H1 (cell line): ENCODE data around the gene PSMC1. TPM values are rescaled to one million over a fixed set of nuclear protein-coding genes. Genes with fewer than 3 reads are reported as not detected.

Experiments
- CTCF ChIA-PET: fragments of 300-600 bp; sonication (Branson Sonifier 250); formaldehyde crosslinking; loops from one replicate; lab custom pipeline; 2021; ENCODE audit not compliant: partially characterized antibody; lab: Charles Lee
- POLR2A ChIA-PET: fragments of 300-600 bp; sonication (Branson Sonifier 250); formaldehyde crosslinking; loops from one replicate; lab custom pipeline; 2021; ENCODE audit warnings: inconsistent platforms; ENCODE audit not compliant: partially characterized antibody; lab: Charles Lee
- DNase-seq, 2 experiments: peaks; one replicate each; pipeline versions ENCODE4 v3.0.0 to v3.0.0-alpha.2; 2010 to 2022; ENCODE audit warnings: low spot score in 2 of 2, low read depth in 1 of 2, mixed read lengths in 1 of 2
- FAIRE-seq: peaks from 2 replicates; lab custom pipeline; 2011; peaks lifted over from hg19 to GRCh38; lab: Jason Lieb, UNC
- H2AFZ ChIP-seq: 2 replicates; pipeline ENCODE4 v1.8.1; 2012; ENCODE audit warnings: low read length, inconsistent platforms
- H2AK5ac ChIP-seq: 2 replicates; pipeline ENCODE4 v1.6.1; 2013; ENCODE audit warnings: low read depth, low read length
- H2BK120ac ChIP-seq: replicated peaks from 2 replicates; pipeline ENCODE3; 2013; ENCODE audit warnings: low read depth, low read length, inconsistent platforms
- H2BK12ac ChIP-seq: 2 replicates; pipeline ENCODE4 v1.6.1; 2013; ENCODE audit warnings: low read depth, low read length
- H2BK15ac ChIP-seq: 2 replicates; pipeline ENCODE4 v1.6.1; 2013; ENCODE audit warnings: low read length
- H2BK20ac ChIP-seq: 2 replicates; pipeline ENCODE4 v1.6.1; 2013; ENCODE audit warnings: low read length
- H2BK5ac ChIP-seq: 2 replicates; pipeline ENCODE4 v1.6.1; 2013; ENCODE audit warnings: low read depth, low read length
- H3K14ac ChIP-seq: 2 replicates; pipeline ENCODE4 v1.6.1; 2013; ENCODE audit warnings: inconsistent platforms; ENCODE audit not compliant: insufficient read length
- H3K18ac ChIP-seq: 2 replicates; pipeline ENCODE4 v1.6.1; 2013; ENCODE audit warnings: low read length; ENCODE audit errors: extremely low read depth
- H3K23ac ChIP-seq: 2 replicates; pipeline ENCODE4 v1.6.1; 2013; ENCODE audit warnings: inconsistent platforms; ENCODE audit not compliant: insufficient read length
- H3K23me2 ChIP-seq: 2 replicates; pipeline ENCODE4 v1.6.1; 2013; ENCODE audit warnings: low read depth, low read length
- H3K27ac ChIP-seq: 2 replicates; pipeline ENCODE4 v1.6.1; 2011; ENCODE audit warnings: low read depth, low read length, inconsistent platforms
- H3K27me3 ChIP-seq, 4 experiments: replicated peaks in 1 of 4; 1 replicate in 1 of 4; 2 replicates in 3 of 4; pipeline versions ENCODE4 v1.6.1 to v1.8.1; 2011 to 2013; ENCODE audit warnings: low read length in 3 of 4, mild to moderate bottlenecking in 3 of 4, inconsistent platforms in 2 of 4, mixed read lengths in 2 of 4, moderate library complexity in 1 of 4; ENCODE audit not compliant: control insufficient read depth in 3 of 4, insufficient read depth in 3 of 4; ENCODE audit errors: extremely low read depth in 1 of 4
- H3K36me3 ChIP-seq, 4 experiments: 2 replicates each; pipeline versions ENCODE4 v1.6.1 to v1.8.1; 2011 to 2013; ENCODE audit warnings: mild to moderate bottlenecking in 4 of 4, low read length in 3 of 4, moderate library complexity in 2 of 4, control low read depth in 1 of 4, inconsistent platforms in 1 of 4; ENCODE audit not compliant: insufficient read depth in 4 of 4, control insufficient read depth in 2 of 4
- H3K4ac ChIP-seq: replicated peaks from 2 replicates; pipeline ENCODE3; 2013; ENCODE audit warnings: low read length, low read depth, mixed read lengths, inconsistent platforms; ENCODE audit not compliant: insufficient read length
- H3K4me1 ChIP-seq, 4 experiments: replicated peaks in 1 of 4; 1 replicate in 1 of 4; 2 replicates in 3 of 4; pipeline versions ENCODE4 v1.6.1 to v1.8.1; 2011 to 2013; ENCODE audit warnings: low read length in 3 of 4, inconsistent platforms in 2 of 4, mixed read lengths in 1 of 4; ENCODE audit not compliant: insufficient read depth in 4 of 4, control insufficient read depth in 3 of 4
- H3K4me2 ChIP-seq, 2 experiments: 2 replicates each; pipeline versions ENCODE4 v1.6.1 to v1.8.1; 2011 to 2013; ENCODE audit warnings: low read depth in 2 of 2, low read length in 2 of 2, control low read depth in 1 of 2, inconsistent platforms in 1 of 2, mild to moderate bottlenecking in 1 of 2; ENCODE audit not compliant: insufficient read depth in 1 of 2
- H3K4me3 ChIP-seq, 4 experiments: fragments of 200-600, 300-600 bp in 1 of 4; sonication (generic), shearing (Covaris generic), sonication (Bioruptor Twin) in 1 of 4; 2 replicates each; pipeline versions ENCODE4 v1.5.1 to v1.8.1; 2011 to 2016; ENCODE audit warnings: low read length in 4 of 4, low read depth in 3 of 4, control low read depth in 2 of 4, inconsistent platforms in 2 of 4, mild to moderate bottlenecking in 2 of 4, mixed read lengths in 1 of 4, moderate library complexity in 1 of 4; ENCODE audit not compliant: insufficient read depth in 2 of 4; ENCODE audit errors: extremely low read depth in 1 of 4
- H3K56ac ChIP-seq: replicated peaks from 2 replicates; pipeline ENCODE3; 2013; ENCODE audit warnings: low read depth, mild to moderate bottlenecking, mixed read lengths, low read length, inconsistent platforms; ENCODE audit not compliant: insufficient read length
- H3K79me1 ChIP-seq: 2 replicates; pipeline ENCODE4 v1.6.1; 2013; ENCODE audit warnings: low read depth, low read length, control low read depth
- H3K79me2 ChIP-seq, 2 experiments: 2 replicates each; pipeline versions ENCODE4 v1.6.1 to v1.8.1; 2012 to 2013; ENCODE audit warnings: low read length in 2 of 2, mild to moderate bottlenecking in 2 of 2, inconsistent platforms in 1 of 2; ENCODE audit not compliant: insufficient read depth in 2 of 2, control insufficient read depth in 1 of 2
- H3K9ac ChIP-seq, 4 experiments: replicated peaks in 1 of 4; 1 replicate in 1 of 4; 2 replicates in 3 of 4; pipeline versions ENCODE4 v1.6.1 to v1.8.1; 2011 to 2013; ENCODE audit warnings: low read depth in 3 of 4, low read length in 3 of 4, control low read depth in 2 of 4, mild to moderate bottlenecking in 2 of 4, moderate library complexity in 2 of 4, inconsistent platforms in 1 of 4; ENCODE audit errors: extremely low read depth in 1 of 4
- H3K9me3 ChIP-seq, 2 experiments: 2 replicates each; pipeline versions ENCODE4 v1.6.1 to v1.8.1; 2012 to 2013; ENCODE audit warnings: mild to moderate bottlenecking in 2 of 2, moderate library complexity in 2 of 2, control low read depth in 1 of 2, inconsistent platforms in 1 of 2, low read depth in 1 of 2, low read length in 1 of 2, mixed read lengths in 1 of 2; ENCODE audit not compliant: insufficient read depth in 2 of 2
- H4K20me1 ChIP-seq, 2 experiments: replicated peaks in 1 of 2; 2 replicates each; pipeline versions ENCODE3 to v1.8.1; 2011 to 2013; ENCODE audit warnings: inconsistent platforms in 2 of 2, low read length in 2 of 2, mild to moderate bottlenecking in 1 of 2; ENCODE audit not compliant: insufficient read depth in 2 of 2, control insufficient read depth in 1 of 2
- H4K5ac ChIP-seq: 2 replicates; pipeline ENCODE4 v1.6.1; 2013; ENCODE audit warnings: low read length, low read depth, mixed read lengths, inconsistent platforms; ENCODE audit not compliant: insufficient read length
- H4K8ac ChIP-seq: 2 replicates; pipeline ENCODE4 v1.8.0; 2013; ENCODE audit warnings: mild to moderate bottlenecking, moderate library complexity, low read length, inconsistent platforms; ENCODE audit not compliant: insufficient read depth; ENCODE audit errors: extremely low read depth
- H4K91ac ChIP-seq: replicated peaks from 2 replicates; pipeline ENCODE3; 2013; ENCODE audit warnings: low read length, mixed read lengths, inconsistent platforms; ENCODE audit not compliant: insufficient read length
- CBX8 ChIP-seq: fragments of 300-800, 300-1000 bp; sonication (generic); IDR thresholded peaks from 2 replicates; pipeline ENCODE4 v1.7.1; 2016; ENCODE audit warnings: low read depth, low read length, borderline replicate concordance
- RAD21 ChIP-seq, 2 experiments: IDR thresholded peaks in 1 of 2; conservative IDR thresholded peaks in 1 of 2; 2 replicates each; pipeline ENCODE4 v1.6.1; 2011; ENCODE audit warnings: low read depth in 2 of 2, low read length in 2 of 2, improper control_type of control experiment in 1 of 2, inconsistent platforms in 1 of 2, mild to moderate bottlenecking in 1 of 2, moderate library complexity in 1 of 2
- WGBS, 2 experiments: shearing (Covaris generic) in 1 of 2; methylation state at CpG; one replicate each; pipeline versions ENCODE4 v1.1.6 to v1.1.7; 2013 to 2015; ENCODE audit warnings: low lambda C conversion rate in 2 of 2, mixed read lengths in 2 of 2, inconsistent platforms in 1 of 2, low coverage in 1 of 2, missing lambda C conversion rate in 1 of 2; ENCODE audit not compliant: insufficient replicate concordance in 2 of 2, insufficient coverage in 1 of 2, insufficient read length in 1 of 2; ENCODE audit errors: extremely low coverage in 1 of 2, missing lambda C conversion rate in 1 of 2; 5-methylcytosine and 5-hydroxymethylcytosine counted together
- polyA plus RNA-seq, 7 experiments: library from polyadenylated mRNA; depleted of rRNA in 3 of 7; stranded (reverse) in 5 of 7; unstranded in 2 of 7; fragments of >200 nt in 5 of 7; fragments of 200-250 nt in 2 of 7; gene quantifications; 1 replicate in 5 of 7; 2 replicates in 1 of 7; 4 replicates in 1 of 7; pipeline versions ENCODE4 v1.2.1 to v1.2.3, GENCODE V29; 2011 to 2013; ENCODE audit warnings: missing spikeins in 2 of 7, mixed read lengths in 2 of 7
- total RNA-seq: library from RNA; stranded (reverse); fragmentation: NEBNext Ultra II Directional; extraction: Animal tissue kit (Norgen Biotek cat#: 25700); gene quantifications from 2 replicates; pipeline ENCODE4 v1.2.1, GENCODE V29; 2021
- TF ChIP-seq, protein P1 (sequence below): IDR thresholded peaks from 2 replicates; pipeline ENCODE4 v1.6.1; 2012; ENCODE audit warnings: low read length, inconsistent platforms
- TF ChIP-seq, protein P2 (sequence below), 3 experiments: IDR thresholded peaks; 1 replicate in 2 of 3; 2 replicates in 1 of 3; pipeline versions ENCODE4 v1.5.1 to v1.6.1; 2011; ENCODE audit warnings: low read length in 3 of 3, mild to moderate bottlenecking in 3 of 3, inconsistent platforms in 2 of 3, low read depth in 1 of 3, moderate library complexity in 1 of 3; ENCODE audit not compliant: insufficient read depth in 1 of 3; ENCODE audit errors: control extremely low read depth in 1 of 3

The PSMC1 gene
- total and polyA plus RNA-seq, 2 of the 8 experiments (the other 6 are each of a cell fraction or from before 2014, with no cell fraction given): 46.2 to 99.6 TPM

DNA sequence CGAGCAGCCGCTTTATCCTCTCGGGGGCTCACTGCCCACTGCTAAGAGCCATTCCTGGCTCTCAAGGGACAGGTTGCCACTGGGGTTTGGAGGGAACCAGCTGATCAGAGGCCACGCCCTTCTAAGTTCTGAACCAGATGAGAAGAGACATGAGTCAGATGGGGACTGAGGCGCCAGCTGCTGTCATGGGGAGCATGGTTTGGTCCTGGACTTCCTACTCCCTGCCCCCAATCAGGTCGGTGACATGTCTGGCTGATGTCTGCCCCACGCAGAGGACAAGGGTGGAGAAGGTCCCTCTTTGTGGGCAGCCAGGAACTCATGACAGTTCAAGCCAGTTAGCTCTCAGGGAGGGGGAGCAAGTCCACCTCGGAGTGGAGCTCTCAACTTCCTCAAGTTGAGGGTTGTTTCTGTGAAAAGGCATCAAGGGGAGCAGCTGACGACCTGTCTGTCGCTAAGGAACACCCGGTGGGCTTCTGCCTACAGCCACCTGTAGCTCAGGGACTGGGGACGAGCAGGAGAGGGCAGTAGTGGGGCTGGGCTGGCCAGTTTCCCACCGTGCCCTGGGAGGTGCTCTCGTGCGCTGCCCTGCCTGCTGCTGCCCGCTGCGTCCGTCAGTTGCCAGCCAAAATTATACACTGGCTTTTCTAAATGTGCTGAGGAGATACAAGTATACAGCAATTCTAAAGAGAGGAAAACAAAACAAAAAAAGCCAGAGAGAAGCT lies 20.5 kb downstream of the PSMC1 start:
- peaks cover 0 to 3% of the 10 kb centered on the region in 2 experiments for H4K20me1 ChIP-seq
- no peak overlapping the region for H4K91ac ChIP-seq
- no peak overlapping the region for H3K14ac ChIP-seq
- no peak overlapping the region for H3K23ac ChIP-seq
- DNase-seq (no peak), FAIRE-seq (no peak)
- no peak overlapping the region for H3K18ac ChIP-seq
- 88% methylated on average over 18 of the region's 18 CpGs; no CpG with 5 or more reads in 1 of the 2 experiments for WGBS, 2 experiments
- H3K23me2 ChIP-seq: no peaks in the 10 kb centered on the region
- TF ChIP-seq CBX8 (no peak), RAD21 (IDR thresholded peaks at IDR 0.05 in 1 of 2, conservative IDR thresholded peaks at IDR 0.05 in 1 of 2; ENCODE audit: low read depth in 2 of 2, low read length in 2 of 2) (peak; percentile 50 to 65)
- TF ChIP-seq, protein P1, sequence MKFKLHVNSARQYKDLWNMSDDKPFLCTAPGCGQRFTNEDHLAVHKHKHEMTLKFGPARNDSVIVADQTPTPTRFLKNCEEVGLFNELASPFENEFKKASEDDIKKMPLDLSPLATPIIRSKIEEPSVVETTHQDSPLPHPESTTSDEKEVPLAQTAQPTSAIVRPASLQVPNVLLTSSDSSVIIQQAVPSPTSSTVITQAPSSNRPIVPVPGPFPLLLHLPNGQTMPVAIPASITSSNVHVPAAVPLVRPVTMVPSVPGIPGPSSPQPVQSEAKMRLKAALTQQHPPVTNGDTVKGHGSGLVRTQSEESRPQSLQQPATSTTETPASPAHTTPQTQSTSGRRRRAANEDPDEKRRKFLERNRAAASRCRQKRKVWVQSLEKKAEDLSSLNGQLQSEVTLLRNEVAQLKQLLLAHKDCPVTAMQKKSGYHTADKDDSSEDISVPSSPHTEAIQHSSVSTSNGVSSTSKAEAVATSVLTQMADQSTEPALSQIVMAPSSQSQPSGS: no peak
- TF ChIP-seq, protein P2, sequence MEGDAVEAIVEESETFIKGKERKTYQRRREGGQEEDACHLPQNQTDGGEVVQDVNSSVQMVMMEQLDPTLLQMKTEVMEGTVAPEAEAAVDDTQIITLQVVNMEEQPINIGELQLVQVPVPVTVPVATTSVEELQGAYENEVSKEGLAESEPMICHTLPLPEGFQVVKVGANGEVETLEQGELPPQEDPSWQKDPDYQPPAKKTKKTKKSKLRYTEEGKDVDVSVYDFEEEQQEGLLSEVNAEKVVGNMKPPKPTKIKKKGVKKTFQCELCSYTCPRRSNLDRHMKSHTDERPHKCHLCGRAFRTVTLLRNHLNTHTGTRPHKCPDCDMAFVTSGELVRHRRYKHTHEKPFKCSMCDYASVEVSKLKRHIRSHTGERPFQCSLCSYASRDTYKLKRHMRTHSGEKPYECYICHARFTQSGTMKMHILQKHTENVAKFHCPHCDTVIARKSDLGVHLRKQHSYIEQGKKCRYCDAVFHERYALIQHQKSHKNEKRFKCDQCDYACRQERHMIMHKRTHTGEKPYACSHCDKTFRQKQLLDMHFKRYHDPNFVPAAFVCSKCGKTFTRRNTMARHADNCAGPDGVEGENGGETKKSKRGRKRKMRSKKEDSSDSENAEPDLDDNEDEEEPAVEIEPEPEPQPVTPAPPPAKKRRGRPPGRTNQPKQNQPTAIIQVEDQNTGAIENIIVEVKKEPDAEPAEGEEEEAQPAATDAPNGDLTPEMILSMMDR (IDR thresholded peaks at IDR 0.05; ENCODE audit: control extremely low read depth in 1 of 3, insufficient read depth in 1 of 3, low read depth in 1 of 3, low read length in 3 of 3): peak; percentile 50 to 76 (median 57)
- H2BK5ac ChIP-seq: no peak overlapping the region
- no peak overlapping the region for H2BK15ac ChIP-seq
- H2BK12ac ChIP-seq: no peak overlapping the region
- no peak overlapping the region for H2AK5ac ChIP-seq
- no peak overlapping the region for H2AFZ ChIP-seq
- no peak overlapping the region for H3K4ac ChIP-seq
- H3K56ac ChIP-seq: no peak overlapping the region
- no peak overlapping the region for H4K5ac ChIP-seq
- CTCF ChIA-PET: interaction anchor here (0.6 to 5.2 kb wide), 16 partner anchors 10 to 751 kb away, joined by 3 to 34 read pairs (median 4); no protein-coding TSS in a partner anchor
- no peak overlapping the region for H3K9ac ChIP-seq
- H3K27ac ChIP-seq: no peak overlapping the region
- no peaks in the 10 kb centered on the region for H3K79me1 ChIP-seq
- H3K79me2 ChIP-seq: no peaks in the 10 kb centered on the region
- no peaks in the 10 kb centered on the region for H3K4me1 ChIP-seq
- no peaks in the 10 kb centered on the region for H3K27me3 ChIP-seq
- POLR2A ChIA-PET: interaction anchor here (1.2 to 1.7 kb wide), 2 partner anchors 10 to 107 kb away, joined by 3 to 5 read pairs; no protein-coding TSS in a partner anchor
- peaks cover 5 to 16% (median 7%) of the 10 kb centered on the region in 4 experiments for H3K36me3 ChIP-seq
- H3K4me2 ChIP-seq: no peak overlapping the region
- H3K4me3 ChIP-seq: no peak overlapping the region
- H3K9me3 ChIP-seq: no peaks in the 10 kb centered on the region
- no peak overlapping the region for H2BK20ac ChIP-seq
- H4K8ac ChIP-seq: no peak overlapping the region
- H2BK120ac ChIP-seq: no peak overlapping the region
